HG03439 (cell line): ENCODE measurements around the gene TKFC.

Source experiments
- ATAC-seq: cut with Tn5 transposase; IDR thresholded peaks from one replicate; pipeline ENCODE4 v1.9.1; 2021; ENCODE audit warnings: mild to moderate bottlenecking, moderate library complexity; ENCODE audit not compliant: unreplicated experiment

The TKFC gene, protein sequence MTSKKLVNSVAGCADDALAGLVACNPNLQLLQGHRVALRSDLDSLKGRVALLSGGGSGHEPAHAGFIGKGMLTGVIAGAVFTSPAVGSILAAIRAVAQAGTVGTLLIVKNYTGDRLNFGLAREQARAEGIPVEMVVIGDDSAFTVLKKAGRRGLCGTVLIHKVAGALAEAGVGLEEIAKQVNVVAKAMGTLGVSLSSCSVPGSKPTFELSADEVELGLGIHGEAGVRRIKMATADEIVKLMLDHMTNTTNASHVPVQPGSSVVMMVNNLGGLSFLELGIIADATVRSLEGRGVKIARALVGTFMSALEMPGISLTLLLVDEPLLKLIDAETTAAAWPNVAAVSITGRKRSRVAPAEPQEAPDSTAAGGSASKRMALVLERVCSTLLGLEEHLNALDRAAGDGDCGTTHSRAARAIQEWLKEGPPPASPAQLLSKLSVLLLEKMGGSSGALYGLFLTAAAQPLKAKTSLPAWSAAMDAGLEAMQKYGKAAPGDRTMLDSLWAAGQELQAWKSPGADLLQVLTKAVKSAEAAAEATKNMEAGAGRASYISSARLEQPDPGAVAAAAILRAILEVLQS

GRCh38 chr11:61332797-61333549 lies at the start of gene TKFC, which contains the start of gene DDB1:
Gene TKFC, plus strand, starts transcription at chr11:61333228. Its CDS starts 1,501 bp downstream, at chr11:61334729.
Gene DDB1, minus strand, starts transcription at chr11:61333105. Its CDS starts 137 bp downstream, at chr11:61332968.
- peak; percentile 85 for ATAC-seq

DNA sequence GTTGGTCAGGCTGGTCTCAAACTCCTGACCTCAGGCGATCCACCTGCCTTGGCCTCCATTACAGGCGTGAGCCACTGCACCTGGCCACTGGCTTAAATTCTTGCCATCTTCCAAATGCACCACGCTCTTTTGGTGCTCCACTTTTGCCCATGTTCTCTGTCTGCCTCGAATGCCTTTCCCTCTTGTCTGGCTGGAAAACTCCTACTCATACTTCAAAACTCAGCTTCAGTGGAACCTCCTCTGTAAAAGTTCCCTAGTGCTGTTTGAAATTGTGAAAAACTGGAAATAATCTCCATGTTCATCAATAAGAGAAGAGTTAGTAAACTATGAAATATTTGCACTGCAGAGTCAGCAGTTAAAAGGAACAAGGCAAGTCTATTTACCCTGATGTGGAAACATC lies 49.4 kb upstream of the TKFC start:
- no peak for ATAC-seq

GRCh38 chr11:61287338-61287977 lies 45.6 kb upstream of the TKFC start:
- no peak for ATAC-seq

GRCh38 chr11:61290905-61291690 lies 41.9 kb upstream of the TKFC start:
- ATAC-seq: no peak

- no peak for ATAC-seq
Measured at GRCh38 chr11:61292356-61292755, 40.7 kb upstream of the TKFC start.

DNA sequence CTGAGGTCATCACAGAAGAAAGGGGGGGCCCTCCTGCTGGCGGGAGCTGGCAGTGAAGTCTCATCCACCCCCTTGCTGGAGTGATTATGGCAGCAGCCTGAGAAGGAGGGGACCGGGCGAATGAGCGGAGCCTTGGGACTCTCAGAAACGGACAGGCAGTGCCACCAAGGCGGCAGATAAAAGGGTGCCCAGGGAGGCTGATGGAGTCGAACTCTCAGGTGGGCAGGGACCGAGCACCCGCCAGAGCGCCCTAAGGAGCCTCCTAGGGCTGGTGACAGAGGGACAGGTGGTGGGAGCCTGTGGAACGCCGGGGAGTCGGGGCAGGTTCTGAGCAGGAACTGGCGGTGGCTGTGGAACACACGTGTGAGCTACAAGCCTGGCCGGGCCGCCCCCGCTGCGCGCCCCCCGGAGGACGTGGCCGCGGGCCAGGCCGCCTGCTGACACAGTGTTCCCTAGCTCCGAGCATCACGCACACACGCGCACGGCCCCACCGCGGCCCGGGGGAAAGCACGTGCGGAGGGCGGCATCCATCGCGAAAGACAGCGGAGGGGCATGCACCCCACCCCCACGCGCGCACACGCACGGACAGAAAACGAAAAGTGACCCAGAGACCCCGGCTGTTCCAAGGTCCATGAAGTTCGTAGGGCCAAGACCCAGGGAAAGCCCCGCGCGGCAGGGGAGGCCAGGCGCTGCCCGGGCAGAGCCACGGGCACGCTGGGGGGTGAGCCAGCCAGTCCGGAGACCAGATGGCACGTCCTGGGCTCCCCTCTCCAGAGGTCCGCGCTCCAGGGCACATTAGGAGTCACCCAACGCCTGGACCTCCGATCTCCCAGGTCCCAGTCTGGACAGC lies 38.9 kb upstream of the TKFC start:
- peak; percentile 30 for ATAC-seq

DNA sequence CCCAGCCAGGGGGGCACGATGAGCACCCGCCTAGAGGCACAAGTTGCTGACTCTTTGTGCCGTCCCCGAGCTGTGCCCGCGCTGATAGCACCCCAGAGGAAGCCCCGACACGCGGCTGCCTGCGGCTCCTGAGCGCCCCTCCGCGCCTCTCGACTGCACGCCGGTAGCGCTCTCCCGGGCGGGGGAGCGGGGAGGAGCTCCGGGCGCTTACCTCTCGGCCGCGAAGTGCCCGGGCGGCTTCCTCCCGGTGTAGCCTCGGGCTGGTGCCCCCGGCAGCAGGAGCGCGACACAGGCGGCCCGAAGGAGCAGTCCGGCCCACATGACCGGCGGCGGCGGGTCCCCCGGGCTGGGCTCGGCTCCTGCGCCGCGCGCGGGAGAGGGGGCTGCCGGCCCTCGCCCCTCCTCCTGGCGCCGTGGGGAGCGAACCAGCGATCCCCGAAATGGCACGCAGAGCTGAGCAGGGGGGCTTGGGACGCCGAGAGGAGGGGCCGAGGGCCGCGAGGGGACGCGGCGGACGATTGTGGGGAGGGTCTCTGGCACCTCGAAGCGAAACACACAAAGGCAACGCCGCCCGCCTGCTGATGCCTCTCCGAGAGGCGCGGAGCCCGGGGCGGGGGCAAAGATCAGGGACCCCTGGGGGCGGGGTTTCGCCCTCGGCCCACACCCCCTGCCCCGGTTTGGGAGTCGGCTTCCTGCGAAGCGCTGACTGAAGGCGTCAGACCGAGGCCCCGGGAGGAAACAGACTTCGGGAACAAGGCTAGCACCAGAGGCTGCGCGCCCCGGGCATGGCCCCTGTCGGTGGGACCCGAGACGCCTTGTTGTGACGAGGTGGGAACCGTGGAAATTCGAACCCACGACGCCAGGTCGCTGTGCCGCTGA lies 38.1 kb upstream of the TKFC start, which contains the start of gene VWCE:
Gene VWCE, minus strand, starts transcription at position 600 of the 879 bp plus-strand sequence. Its CDS starts 279 bp downstream, at position 321.
- peak; percentile 64 for ATAC-seq

GRCh38 chr11:61295596-61295926 lies 37.5 kb upstream of the TKFC start:
- no peak for ATAC-seq

DNA sequence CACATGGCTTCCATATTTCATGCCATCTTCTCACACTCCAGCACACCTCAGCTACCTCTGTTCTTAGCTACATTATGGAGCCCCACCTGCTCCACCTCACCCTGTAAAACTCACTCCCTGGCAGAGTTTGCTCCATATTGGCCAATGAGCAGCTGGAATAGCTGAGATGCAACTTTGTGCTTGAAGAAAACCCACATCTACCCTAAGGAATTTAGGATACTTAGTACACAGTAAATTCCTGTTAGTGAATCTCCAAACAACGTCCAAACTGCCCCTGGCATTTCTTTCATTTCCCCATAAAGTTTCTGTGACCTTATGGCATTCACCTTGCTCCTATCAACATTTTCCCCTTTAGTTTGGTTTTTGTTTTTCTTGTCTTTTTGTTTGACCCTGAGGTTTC lies 35.7 kb upstream of the TKFC start:
- ATAC-seq: no peak

DNA sequence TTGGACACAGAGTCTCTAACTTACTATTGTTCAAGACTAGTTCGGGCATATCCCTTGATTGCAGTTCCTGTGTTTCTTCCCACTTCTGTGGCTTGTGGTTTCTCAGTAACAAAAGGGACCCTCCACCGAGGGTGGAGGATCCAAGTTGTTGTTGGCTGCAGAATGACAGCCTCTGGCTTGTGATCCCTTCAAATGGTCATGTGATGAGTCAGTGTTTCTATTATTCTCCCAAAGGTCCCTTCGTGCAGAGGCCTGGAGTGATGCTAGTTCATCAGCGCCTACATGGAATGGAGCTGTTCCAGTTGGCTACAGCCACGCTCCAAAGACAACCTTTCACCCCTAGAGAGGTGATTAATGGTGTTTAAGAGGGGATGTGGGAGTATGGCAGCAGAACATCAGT lies 35.3 kb upstream of the TKFC start:
- no peak for ATAC-seq

- ATAC-seq: no peak
Measured at GRCh38 chr11:61298663-61299244, 34.3 kb upstream of the TKFC start.

GRCh38 chr11:61302550-61302949 lies 30.5 kb upstream of the TKFC start:
- no peak for ATAC-seq

DNA sequence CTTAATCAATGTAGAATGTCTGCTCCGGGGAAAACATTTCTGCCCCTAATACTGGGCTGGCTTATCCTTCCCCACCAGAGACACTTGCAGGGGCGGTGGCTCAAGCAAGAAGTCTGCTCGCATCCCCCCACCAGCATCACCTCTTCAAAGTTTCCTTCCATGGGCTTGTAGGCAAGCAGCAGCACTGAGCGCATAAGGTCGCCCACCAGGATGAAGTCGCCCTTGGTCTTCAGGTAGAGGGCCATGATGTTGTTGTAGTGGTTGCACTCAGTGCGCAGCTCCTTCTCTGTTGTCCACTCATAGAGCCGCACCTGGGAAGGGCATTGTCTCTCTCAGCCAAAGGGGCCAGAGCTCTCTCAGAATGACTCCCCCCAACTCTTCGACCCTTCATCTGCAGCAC lies 29.3 kb upstream of the TKFC start:
- ATAC-seq: no peak

- no peak for ATAC-seq
Measured at GRCh38 chr11:61305417-61305816, 27.6 kb upstream of the TKFC start.

DNA sequence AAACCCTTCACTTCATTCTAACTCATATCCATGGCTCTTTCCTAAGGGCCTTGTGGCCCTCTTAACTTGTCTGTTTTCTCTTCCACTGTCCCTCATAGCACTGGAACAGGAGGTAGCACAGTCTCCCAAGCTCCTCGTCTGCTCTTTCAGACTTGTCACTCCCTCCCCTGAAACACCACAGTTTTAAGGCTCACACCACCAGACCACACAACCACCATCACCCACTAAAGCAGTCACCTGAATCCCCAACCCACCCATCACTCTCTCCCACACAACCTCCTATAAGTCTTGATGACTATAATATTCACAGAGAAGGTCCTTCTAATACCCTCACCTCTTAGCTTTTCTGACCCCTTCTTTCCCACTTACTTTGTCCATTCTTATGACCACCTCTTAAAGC lies 26.8 kb upstream of the TKFC start:
- no peak for ATAC-seq

DNA sequence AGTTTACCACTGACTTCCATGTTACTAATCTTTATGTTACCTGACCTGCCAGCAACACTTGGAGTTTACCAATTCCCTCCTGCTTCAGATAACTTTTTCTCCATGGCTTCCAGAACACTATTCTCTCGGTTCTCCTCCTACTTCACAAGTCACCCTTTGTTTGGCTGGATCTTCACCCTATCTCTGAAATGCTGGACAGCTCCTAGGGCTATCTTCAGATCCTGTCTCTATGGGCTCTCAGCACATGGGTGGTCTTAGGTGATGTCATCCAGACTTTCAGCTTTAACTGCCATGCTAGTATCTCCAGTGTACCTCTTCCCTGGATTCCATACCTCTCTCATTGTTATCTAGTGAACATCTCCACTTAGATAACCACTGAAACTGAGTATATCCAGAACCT lies 25.7 kb upstream of the TKFC start:
- no peak for ATAC-seq

DNA sequence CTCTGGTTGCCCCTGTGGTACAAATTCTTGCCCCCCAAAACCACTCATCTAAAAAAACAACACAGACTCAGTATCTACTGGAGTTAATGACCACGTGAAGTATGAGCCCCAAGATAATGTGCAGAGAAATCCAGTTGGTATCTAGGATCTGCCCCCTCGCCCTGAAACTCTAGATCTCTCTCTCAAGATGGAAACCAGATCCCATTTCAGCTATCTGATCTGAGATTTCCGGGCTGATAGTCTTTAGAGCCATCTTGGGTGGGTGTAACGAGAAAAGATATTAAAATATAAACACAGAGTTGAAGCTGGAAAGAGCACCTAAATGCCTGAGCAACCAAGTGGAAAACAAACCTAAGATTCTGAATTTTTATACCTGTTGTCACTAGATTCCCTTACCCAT lies 23.9 kb upstream of the TKFC start:
- no peak for ATAC-seq

DNA sequence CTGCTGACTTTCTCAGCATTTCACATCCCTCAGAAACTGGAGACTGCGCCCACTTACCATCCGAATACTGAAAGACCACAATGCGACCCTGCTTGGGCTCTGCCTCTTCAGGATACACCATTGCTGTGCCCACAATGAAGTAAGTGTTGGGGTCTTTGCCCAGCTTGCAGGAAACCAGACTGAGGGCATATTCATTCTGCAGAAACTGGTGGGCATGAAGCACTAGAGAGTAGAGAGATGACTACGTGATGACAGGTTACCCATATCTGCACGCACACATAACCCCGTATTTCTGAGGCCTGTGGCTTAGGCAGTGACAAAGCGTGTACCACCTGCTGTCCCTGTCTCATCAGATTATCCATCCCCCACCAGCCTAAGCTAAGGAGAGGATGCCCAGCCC lies 23.3 kb upstream of the TKFC start:
- ATAC-seq: no peak
